Erythroblast (primary cell): ENCODE results near the gene H2BK1.

Source experiments
- GATA1 ChIP-seq: IDR thresholded peaks from 2 replicates; pipeline ENCODE4 v1.6.1; 2011; ENCODE audit warnings: low read depth, mild to moderate bottlenecking, control low read depth, low read length, moderate library complexity
- POLR2A ChIP-seq: IDR thresholded peaks from 2 replicates; pipeline ENCODE4 v1.6.1; 2011; ENCODE audit warnings: mild to moderate bottlenecking, low read length

DNA sequence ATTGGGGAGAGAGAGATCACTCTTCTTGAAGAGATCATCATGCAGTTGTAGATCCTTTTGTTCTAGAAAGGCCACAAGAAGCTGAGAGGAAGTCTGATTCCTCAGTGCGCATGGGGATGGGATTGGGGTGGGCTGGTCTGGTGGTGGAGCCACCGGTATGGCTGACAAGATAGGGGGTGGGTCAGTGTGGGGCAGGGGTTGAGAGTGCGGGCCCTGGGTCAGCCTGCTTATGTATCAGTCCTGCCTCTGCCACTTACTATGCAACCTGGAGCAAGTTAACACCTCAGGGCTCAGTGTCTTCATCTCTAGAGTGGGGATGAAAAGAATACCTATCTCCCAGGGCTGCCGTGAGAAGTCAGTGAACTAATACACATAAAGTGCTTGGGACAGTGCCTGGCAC, 30.2 kb upstream of the H2BK1 start:
- no peak for TF ChIP-seq POLR2A
- no peak for TF ChIP-seq GATA1
